Cardiac septum (tissue), 1 donor: ENCODE results near the gene LRRC41. TPM values are rescaled to one million over a fixed set of nuclear protein-coding genes. Genes with fewer than 3 reads are reported as not detected.
"Not testable (repeated sequence)": the region's sequence is repeated elsewhere in the genome, so short reads cannot be mapped to it uniquely, and the experiment has no call there.

Experiments
- DNase-seq: peaks from one replicate; pipeline ENCODE4 v3.0.0-alpha.2; 2020; ENCODE audit warnings: low spot score
- intact Hi-C: fragments of 100-400 bp; cut with DNase I; formaldehyde crosslinking; loops from one replicate; pipeline ENCODE4 v1.14.0; 2022
- long read RNA-seq: library from polyadenylated mRNA; unstranded; transcript quantifications from one replicate; pipeline ENCODE4 v2.0.0, GENCODE V29; 2021
- total RNA-seq: library from RNA; stranded (reverse); fragmentation: NEBNext Ultra II Directional; extraction: Animal tissue kit (Norgen Biotek cat#: 25700); gene quantifications from one replicate; pipeline ENCODE4 v1.2.1, GENCODE V29; 2021
- donor health status: DM: no; HTN: no; CAD: no.

LRRC41 gene
- total RNA-seq = 52.5 TPM
- long read RNA-seq, full-length matches to known transcripts = 93 of 151 reads
- long read RNA-seq, partial matches to known transcripts = 38 of 151 reads
- long read RNA-seq, other reads (novel, unspliced or antisense) = 20 of 151 reads

DNA sequence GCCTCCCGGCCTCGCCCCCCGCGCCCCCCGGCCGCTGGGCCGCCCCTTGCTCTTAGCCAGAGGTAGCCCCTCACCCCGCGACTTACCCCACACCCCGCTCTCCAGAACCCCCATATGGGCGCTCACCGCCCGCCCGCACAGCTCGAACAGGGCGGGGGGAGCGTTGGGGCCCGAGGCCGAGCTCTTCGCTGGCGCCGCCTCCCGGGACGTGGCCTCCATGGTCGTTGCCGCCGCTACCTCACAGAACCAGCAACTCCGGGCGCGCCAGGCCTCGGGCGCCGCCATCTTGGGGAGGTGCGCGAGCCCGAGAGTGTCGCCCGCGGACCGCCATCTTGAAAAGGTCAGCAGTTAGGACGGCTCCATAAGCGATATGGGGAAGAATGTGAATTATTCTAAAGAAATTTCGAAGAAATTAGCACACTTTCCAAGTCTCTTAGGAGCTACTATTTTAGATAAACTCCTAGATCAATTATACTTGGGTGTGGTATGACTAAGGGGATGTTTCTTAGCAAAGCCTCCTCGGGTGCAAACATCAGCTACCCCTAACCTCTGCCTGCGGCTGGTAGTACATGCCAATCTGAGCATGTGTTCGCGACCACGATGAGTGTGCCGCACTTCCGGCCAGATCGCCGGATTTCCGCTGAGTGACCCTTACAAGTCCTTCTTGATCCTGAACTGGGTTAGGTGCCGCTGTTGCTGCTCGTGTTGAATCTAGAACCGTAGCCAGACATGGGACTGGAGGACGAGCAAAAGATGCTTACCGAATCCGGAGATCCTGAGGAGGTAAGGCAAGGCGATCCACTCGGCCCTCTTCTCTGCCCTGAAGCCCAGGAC lies at the start of gene LRRC41, which contains the start of gene UQCRH:
Gene LRRC41, minus strand, starts transcription at position 579 of the 834 bp plus-strand sequence. Its CDS starts 294 bp downstream, at position 285.
Gene UQCRH, plus strand, starts transcription at position 661 of the 834 bp plus-strand sequence. Its CDS starts 69 bp downstream, at position 730.
- intact Hi-C loops = loop anchor here (1.0 to 2.0 kb wide), 2 partner anchors 37 to 56 kb away; partner anchors contain the start of genes NSUN4 and RAD54L
- peak; percentile 96 for DNase-seq

DNA sequence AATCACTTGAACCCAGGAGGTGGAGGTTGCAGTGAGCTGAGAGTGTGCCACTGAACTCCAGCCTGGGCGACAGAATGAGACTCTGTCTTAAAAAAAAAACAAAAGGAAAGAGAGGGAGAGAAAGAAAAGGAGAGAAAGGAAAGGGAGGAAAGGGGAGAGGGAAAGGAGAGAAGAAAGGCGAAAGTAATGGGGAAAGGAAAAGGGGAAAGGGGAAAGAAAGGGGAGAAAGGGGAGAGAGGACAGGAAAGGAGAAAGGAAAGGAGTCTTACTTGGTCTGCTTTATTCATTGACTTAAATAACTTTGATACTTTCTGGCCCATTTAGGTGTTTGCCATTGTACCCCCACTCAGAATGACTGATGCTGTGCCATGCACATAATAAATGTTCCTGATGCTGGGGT lies 48.9 kb upstream of the LRRC41 start:
- no peak for DNase-seq
- intact Hi-C loops = no loop called here

GRCh38 chr1:46345281-46345680 lies 41.9 kb upstream of the LRRC41 start:
- no peak for DNase-seq
- intact Hi-C loops = no loop called here

DNA sequence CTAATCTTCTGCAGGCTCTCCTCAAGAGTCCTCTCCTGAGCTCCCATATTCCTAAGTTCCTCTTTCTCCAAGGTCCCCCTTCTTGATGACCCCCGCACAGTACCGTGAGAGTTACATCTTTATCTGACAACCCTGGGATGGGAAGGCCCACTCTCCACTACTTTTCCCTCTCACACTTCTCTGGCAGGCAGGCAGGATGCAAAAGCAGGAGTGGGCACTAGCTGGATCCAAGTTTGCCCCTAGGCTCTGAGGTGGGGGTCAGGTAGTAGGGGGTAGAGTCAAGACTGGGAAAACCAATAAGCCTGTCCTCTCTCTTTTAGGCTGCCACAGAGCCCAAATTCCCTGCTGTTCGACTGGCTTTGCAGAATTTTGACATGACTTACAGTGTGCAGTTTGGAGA lies 41.1 kb upstream of the LRRC41 start:
- intact Hi-C loops = loop anchor here (5.0 kb wide), 1 partner anchor 97 kb away; the partner anchor contains the start of gene RAD54L
- DNase-seq = no peak

- intact Hi-C loops = loop anchor here (5.0 kb wide), 1 partner anchor 96 kb away; the partner anchor contains the start of gene RAD54L
- DNase-seq = no peak
Observed at GRCh38 chr1:46343705-46344104, 40.3 kb upstream of the LRRC41 start.

GRCh38 chr1:46343351-46343695 lies 39.9 kb upstream of the LRRC41 start:
- intact Hi-C loops = loop anchor here (5.0 kb wide), 1 partner anchor 96 kb away; the partner anchor contains the start of gene RAD54L
- DNase-seq = no peak

DNA sequence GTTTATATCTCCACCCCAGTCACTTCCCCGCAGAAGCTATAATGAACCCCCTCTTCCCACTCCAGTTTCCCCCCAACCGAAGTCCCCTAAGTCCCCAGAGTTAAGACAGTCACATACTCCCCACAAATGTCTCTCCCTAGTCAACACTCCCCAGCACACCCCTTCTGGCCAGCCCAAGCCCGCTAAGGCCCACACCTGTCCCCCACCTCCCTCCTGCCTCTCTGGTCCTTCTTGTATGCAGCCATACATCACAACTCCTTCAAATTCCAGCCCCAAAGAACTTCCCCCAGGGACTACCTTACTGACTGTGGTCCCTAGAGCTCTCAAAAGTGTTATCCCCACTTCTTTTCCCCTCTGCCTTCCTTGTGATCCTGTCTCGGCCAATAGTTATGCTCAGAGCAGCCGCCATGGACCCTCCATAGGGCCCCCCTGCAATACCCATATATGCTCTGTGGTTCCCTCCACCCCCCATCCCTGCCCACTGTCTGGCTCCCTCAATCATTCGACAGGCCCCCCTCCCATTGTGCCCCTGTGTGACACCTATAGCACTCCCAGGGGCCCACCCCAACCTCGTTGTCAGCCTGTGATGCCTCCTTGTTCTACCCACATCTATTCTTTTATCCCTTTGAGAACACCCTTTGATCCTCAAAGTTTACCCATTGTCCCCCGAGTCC lies 39.4 kb upstream of the LRRC41 start:
- intact Hi-C loops = loop anchor here (5.0 kb wide), 1 partner anchor 96 kb away; the partner anchor contains the start of gene RAD54L
- no peak for DNase-seq

- intact Hi-C loops = loop anchor here (5.0 kb wide), 1 partner anchor 95 kb away; the partner anchor contains the start of gene RAD54L
- no peak for DNase-seq
Observed at GRCh38 chr1:46342084-46342656, 38.8 kb upstream of the LRRC41 start.

DNA sequence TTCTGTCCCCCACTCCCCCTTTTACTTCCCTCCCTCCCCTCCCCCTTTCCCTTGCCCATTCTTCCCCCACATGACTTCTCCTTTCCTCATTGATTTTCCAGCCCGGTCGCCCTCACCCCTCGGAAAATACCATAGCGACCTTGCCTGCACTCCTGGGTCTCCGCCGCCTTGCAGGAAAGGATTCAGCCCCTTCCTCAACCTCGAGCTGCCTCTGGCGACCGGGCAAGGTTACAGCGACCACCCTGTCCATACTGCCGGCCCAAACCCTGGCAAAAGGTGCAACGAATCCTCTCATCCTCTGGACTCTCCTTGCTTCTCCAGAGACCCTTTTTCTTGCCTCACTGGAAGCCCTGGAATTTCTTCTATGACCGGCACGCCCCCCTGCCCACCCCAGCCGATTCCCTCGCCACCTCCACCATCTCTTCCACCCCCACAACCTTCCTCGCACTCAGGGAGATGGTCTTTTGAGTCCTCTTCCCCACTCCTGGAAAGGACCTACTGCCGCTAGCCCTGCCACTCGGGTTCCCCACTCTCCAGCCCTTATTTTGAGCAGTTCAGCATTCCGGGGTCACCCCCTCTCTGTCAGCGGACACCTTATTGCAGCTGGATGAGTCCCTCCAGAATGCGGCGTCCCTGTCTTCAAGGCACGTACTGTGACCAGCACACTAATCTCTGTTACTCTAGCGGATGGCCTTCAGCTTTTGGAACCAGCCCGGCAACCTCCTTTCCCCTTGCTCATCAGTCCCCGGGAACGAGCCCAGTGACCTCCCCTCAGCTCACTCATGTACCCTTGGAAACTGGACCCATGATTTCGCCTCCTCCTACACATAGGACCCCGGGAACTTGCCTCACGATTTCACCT lies 38.0 kb upstream of the LRRC41 start:
- intact Hi-C loops = loop anchor here (5.0 kb wide), 1 partner anchor 94 kb away; the partner anchor contains the start of gene RAD54L
- no peak for DNase-seq

DNA sequence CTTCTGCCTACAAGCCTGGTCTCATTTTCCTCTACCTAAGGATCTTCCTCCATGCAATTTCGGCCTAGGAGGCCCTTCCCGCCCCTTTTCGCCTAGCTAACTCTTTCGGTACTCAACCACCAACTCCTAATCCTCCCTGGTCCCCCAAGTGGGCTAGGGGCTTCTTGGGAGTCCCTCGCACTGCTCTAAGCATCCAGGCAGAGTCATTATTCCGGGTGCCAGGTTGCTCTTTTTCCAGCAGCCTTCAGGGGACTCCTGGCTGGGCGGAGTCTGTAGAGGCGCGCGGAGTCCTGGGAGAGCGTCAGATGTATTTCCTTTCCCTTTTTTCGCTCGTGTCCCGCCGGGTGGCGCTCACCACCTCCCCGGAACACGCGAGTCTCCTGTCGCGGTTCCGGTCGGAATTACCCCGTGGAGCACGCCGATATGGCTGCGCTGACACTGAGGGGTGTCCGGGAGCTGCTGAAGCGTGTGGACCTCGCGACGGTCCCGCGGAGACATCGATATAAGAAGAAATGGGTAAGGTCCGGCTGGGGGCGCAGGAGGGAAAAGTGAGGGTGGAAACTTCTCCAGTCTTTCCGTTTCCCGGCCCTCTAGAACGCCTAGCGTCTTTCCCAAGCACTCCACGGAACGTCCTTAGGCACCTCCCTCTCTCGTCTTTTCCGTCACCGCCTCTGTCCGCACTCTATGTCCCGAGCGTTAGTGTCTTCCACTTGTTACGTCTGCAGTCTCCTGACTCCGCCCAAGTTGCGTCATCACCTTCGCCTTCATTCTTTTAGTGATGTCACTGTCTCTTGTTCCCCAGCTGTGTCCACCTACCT lies 37.2 kb upstream of the LRRC41 start, which contains the start of gene NSUN4:
Gene NSUN4, plus strand, starts transcription at position 404 of the 818 bp plus-strand sequence. Its CDS starts 20 bp downstream, at position 424.
- DNase-seq = peak; percentile 95
- intact Hi-C loops = loop anchor here (1.0 to 5.0 kb wide), 2 partner anchors 37 to 93 kb away; partner anchors contain the start of genes LRRC41, RAD54L and UQCRH

- intact Hi-C loops = not testable (repeated sequence)
Observed at GRCh38 chr1:46337409-46337808, 34.0 kb upstream of the LRRC41 start.

DNA sequence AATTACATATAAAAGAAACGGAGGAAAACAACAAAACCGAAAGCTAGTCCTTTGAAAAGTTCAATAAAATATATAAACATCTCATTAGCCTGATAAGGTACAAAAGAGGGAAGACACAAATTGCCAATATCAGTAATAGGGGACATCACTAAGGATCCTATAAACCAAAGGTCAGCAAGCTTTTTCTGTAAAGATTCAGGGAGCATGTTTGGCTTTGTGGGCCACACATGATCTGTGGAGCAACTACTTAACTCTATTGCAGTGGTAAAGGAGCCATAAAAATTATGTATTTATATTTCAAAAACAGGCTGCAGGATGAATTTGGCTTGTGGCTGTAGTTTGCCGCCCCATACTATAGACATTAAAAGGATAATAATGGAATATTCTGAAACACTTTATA lies 31.7 kb upstream of the LRRC41 start:
- DNase-seq = no peak
- intact Hi-C loops = no loop called here

More at GRCh38 chr1:46337409-46337808, 34.0 kb upstream of the LRRC41 start:
- DNase-seq = not testable (repeated sequence)

GRCh38 chr1:46334030-46334384 lies 30.6 kb upstream of the LRRC41 start:
- intact Hi-C loops = no loop called here
- no peak for DNase-seq

- DNase-seq = no peak
- intact Hi-C loops = no loop called here
Observed at GRCh38 chr1:46333300-46334029, 30.0 kb upstream of the LRRC41 start.

GRCh38 chr1:46331786-46332540 lies 28.5 kb upstream of the LRRC41 start:
- intact Hi-C loops, DNase-seq: not testable (repeated sequence)

- intact Hi-C loops, DNase-seq: not testable (repeated sequence)
Observed at GRCh38 chr1:46330381-46330780, 27.0 kb upstream of the LRRC41 start.
